ENCODE data around the gene SYNGR4. TPM values are rescaled to one million over a fixed set of nuclear protein-coding genes. Genes with fewer than 3 reads are reported as not detected.

SYNGR4 gene
- total RNA-seq, 1 donor from 2014 or later, result not detected

DNA sequence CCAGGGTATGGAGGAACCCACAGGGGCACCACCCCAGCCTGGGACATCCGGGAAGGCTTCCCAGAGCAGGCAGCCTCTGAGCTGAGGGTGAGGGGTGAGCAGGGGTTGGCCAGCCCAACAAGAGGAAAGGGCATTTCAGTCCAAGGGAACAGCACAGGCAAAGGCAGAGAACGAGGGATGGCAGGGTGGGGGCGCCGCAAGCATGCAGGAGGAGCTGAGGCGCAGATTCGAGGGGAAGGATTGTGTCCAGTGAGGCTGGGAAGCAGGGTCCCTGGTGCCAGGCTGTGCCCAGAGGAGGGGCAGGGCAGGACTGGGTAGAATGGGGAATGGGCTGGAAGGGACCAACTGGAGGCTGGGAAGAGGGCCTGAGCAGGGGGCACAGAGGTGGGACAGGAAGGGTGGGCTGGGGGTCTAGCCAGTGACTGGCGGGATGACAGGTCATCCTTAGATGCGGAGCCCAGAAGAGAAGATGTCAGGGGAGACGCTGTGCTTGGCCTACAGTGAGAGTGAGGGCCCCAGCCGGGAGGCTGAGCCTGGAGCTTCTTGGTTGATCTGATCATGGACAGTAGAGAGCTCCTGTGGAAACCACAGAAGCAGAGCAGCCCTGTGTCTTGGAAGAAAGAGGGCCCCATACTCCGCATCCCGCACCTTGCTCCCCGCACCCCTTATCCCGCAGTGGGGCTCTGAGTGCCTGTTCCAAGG lies 25.2 kb upstream of the SYNGR4 start:
- intact Hi-C loops (cut with DNase I), result no loop called here
- DNase-seq (ENCODE audit: low spot score), result no peak
- ATAC-seq, result no peak

DNA sequence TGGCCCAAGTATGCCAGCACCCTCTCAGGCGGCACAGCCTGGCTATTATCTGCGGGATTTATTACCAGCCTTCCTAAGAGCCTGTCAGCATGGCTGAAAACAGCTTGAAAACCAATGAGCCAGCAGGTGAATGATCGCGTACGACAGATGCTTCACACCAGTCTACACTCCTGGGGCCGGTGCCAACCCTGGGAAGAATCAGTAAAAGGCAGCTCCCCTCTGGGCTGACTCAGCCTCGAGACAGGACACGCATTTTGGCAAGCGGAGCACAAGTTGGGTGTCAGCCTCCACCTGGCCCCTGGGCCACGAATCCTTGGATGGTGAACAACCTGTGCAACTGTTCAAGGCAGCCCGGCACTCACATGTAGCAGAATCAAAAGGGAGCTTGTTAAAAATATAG lies 23.2 kb upstream of the SYNGR4 start:
- intact Hi-C loops (cut with DNase I), result no loop called here
- DNase-seq (ENCODE audit: low spot score), result no peak
- ATAC-seq, result no peak

DNA sequence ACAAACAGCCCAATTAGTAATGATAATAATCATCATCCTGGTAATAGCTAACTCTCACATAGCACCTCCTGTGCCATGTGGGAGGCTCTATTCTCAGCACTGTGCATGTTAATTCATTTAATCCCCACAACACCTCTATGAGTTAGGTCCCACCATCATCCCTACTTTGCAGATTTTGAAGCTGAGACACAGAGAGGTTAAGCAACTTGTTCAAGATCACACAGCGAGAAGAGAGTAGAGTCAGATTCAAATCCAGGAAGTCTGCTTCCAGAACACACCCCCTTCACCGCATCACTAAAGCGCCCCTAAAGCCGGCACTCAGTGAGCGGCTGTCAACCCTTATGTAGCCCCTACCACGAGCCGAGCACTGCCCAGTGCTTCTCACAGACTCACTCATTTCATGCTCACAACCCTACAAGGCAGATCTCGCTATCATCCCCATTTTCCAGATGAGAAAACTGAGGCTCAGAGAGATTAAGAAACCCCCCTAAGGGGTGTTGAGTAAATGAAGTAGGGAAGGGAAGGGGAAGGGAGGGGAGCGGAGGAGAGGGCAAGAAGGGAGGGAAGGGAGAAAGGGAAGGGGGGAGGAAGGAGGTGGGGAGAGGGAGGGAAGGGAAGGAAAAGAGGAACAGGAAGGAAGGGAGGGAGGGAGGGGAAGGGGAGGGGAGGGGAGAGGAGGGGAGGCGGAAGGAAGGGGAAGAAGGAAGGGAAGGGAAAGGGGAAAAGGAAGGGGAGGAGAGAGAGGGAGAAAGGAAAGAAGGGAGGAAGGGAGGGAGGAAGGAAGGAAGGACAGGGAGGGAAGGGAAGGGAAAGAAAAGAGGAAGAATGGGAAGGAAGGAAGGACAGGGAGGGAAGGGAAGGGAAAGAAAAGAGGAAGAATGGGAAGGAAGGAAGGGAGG lies 22.4 kb upstream of the SYNGR4 start:
- ATAC-seq (no peak), DNase-seq (ENCODE audit: low spot score) (no peak)
- intact Hi-C loops (cut with DNase I), result no loop called here

DNA sequence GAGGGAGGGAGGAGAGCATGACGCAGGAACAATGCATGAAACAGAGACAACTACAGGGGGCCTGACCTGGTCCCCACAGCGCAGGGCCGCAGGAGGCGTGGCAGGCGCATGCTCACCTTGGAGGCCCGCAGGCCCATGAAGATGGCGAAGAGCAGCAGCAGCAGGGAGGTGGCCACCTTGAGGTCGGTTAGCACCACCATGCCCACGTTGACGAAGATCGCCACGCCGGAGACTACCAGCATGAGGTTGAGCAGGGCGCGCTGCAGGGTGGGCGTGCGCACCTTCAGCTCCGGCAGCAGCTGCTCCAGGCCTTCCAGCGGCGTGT lies 21.8 kb upstream of the SYNGR4 start:
- intact Hi-C loops (cut with DNase I), result no loop called here
- DNase-seq (ENCODE audit: low spot score) (no peak), ATAC-seq (no peak)

DNA sequence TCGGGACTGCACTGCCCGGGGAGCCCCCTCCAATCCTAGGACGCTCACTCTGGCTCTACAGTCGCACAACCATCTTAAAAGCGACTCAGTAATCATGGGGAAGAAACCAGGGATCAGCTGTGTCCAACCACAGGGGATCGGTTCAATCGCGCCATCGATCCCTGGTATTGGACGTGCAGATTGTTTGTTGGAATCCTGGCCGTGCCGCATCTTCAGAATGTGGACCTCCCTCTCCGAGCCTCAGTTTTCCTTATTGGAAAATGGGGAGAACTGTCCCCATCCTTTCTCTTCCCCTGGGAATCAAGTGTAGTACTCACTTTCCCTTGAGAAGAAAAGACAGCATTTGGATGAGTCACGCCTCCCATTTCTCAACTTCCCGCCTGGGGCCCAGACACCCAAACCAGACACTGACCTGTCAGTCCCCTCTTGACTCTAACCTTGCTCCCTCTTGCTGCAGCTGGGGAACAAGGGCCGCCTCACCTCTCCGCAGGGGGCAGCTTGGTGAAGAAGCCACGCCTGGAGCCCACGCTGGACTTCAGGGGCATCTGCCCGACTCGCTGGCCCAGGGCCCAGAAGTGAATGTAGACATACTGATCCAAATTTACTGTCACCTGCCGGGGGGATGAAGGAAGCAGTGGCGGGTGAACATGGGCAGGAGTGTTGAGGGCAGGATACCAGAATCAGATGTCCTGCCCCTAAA lies 21.2 kb upstream of the SYNGR4 start:
- no peak for DNase-seq (ENCODE audit: low spot score)
- ATAC-seq, result no peak
- intact Hi-C loops (cut with DNase I), result no loop called here

DNA sequence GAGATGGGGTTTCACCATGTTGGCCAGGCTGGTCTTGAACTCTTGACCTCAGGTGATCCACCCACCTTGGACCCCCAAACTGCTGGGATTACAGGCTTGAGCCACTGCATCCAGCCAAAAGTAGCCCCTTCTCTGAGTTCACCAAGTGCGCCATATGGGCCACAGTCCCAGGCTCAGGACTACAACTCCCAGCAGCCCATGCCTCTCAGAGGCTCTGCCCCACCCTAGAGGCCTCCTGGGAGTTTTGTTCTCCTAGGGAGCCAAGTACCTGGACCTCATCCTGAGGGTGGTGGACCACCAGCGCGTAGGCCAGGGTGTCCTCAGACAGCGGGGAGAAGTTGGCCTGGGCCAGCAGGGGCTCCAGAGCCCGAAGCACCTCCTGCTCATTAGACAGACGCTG lies 19.3 kb upstream of the SYNGR4 start:
- ATAC-seq, result no peak
- no peak for DNase-seq (ENCODE audit: low spot score)
- intact Hi-C loops (cut with DNase I), result no loop called here

DNA sequence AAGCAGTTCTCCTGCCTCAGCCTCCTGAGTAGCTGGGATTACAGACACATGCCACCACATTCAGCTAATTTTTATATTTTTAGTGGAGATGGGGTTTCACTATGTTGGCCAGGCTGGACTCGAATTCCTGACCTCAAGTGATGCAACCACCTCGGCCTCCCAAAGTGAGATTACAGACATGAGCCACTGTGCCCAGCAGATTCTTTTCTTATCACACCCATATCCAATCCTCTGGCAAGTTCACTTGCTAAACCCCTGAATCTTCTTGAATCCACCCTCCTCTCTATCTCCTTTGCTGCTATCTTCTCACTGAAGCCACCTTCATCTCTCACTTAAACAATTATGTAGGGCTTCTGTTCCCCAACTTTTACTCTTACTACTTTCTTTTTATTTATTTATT lies 18.0 kb upstream of the SYNGR4 start:
- DNase-seq (ENCODE audit: low spot score) (no peak), ATAC-seq (no peak)
- intact Hi-C loops (cut with DNase I), result no loop called here

DNA sequence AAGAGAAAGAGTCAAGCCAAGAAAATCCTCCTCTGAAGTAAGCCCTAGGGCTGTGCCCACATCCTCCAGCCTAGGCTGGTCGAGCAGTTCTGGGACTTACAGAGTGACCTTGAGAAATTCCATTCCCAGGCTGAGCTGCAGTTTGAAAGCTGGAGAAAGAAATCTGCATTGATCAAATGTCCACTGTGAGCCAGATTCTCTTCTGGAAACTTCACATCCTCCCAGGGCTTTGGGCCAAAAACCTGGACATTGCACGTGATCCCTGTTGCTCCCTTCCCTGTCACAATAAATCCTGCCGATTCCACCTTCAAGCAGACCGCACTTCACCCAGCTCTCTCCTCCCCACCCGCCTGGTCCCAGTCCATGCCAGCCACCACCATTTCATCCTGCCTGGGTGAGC lies 16.1 kb upstream of the SYNGR4 start:
- no peak for DNase-seq (ENCODE audit: low spot score)
- no peak for ATAC-seq
- intact Hi-C loops (cut with DNase I), result no loop called here

DNA sequence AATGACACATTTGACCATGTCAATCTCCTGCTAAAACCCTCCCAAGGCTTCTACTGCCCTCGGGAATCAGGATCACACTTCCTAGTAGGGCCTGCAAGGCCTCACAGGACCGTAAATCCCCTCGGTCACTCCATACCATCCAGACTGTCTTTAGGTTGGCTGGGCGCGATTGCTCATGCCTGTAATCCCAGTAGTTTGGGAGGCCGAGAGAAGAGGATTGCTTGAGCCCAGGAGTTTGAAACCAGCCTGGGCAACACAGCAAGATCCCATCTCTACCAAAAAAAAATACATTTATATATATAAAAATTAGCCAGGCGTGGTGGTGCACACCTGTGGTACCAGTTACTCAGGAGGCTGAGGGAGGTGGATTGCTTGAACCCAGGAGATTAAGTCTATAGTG lies 15.4 kb upstream of the SYNGR4 start:
- intact Hi-C loops (cut with DNase I), result no loop called here
- ATAC-seq (no peak), DNase-seq (ENCODE audit: low spot score) (no peak)

DNA sequence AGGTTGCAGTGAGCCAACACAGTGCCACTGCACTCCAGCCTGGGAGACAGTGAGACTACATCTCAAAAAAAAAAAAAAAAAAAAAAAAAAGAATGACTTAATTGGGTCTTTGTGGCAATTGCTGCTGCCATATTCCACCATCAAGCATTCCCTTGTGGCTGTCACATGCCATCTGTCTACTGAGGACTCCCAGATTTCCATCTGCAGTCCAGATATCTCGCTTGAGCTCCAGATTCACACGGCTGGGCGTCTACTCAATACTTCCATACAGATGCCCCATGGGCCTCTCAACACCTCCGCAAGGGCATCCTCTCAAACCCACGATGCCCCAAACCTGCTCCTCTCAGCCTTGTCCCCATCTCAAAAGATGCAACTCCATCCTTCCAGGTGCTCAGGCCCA lies 13.3 kb upstream of the SYNGR4 start:
- intact Hi-C loops (cut with DNase I), result no loop called here
- no peak for DNase-seq (ENCODE audit: low spot score)
- ATAC-seq, result no peak

DNA sequence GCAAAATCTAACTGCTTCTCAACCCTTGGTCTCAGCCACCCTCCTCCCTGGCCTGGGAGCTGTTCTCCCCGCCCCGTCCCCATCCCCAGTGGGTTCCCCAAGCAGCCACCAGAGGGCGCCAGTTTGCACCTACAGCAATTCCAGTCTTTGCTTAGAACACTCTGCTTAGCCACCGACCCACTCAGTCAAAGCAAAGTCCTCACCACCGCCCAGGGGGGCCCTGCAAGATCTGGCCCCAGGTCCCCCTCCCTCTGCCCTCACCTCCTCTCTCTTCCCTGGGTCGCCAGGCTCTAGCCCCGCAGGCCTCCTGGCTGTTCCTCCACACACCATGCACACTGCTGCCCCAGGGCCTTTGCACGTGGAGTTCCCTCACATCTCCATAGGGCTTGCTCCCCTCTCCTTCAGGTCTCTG lies 12.8 kb upstream of the SYNGR4 start:
- DNase-seq (ENCODE audit: low spot score) (peak; percentile 78), ATAC-seq (peak; percentile 60)
- intact Hi-C loops (cut with DNase I), result no loop called here

DNA sequence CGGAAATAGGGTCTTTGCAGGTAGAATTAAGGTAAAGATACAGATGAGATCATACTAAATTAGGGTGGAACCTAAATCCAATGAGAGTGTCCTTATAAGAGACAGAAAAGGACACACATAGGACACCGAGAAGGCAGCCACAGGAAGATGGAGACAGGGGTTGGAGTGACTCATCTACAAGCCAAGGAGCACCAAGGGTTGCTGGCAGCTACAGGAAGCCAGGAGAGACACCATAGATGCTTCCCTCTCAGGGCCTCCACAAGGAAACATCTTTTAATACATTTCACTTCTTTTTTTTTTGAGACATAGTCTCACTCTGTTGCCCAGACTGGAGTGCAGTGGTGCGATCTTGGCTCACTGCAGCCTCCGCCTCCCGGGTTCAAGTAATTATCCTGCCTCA lies 10.5 kb upstream of the SYNGR4 start:
- ATAC-seq, result no peak
- DNase-seq (ENCODE audit: low spot score), result no peak
- intact Hi-C loops (cut with DNase I), result no loop called here

DNA sequence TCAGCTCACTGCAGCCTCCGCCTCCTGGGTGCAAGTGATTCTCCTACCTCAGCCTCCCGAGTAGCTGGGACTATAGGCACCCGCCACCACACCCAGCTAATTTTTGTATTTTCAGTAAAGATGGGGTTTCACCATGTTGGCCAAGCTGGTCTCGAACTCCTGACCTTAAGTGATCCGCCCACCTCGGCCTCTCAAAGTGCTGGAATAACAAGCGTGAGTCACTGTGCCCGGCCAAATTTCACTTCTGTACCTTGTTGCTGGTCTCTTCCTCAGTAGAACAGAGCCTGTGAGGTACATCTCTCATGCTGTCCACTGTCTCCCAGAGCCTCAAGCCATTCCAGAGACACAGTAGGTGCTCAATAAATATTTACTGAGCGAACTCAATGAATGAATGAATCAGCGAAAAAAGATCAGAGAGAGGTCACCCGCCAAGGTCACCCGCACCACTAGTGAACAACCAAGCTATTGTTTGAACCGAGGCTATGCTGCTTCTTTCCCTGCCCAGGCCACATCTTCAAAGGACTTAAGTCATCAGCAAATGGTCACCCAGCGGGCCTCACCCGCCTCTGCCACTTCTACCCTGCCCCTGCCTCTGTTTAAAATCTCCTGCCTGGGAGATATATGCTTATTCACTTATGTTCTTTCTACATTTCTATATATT lies 9.7 kb upstream of the SYNGR4 start:
- ATAC-seq (no peak), DNase-seq (ENCODE audit: low spot score) (no peak)
- intact Hi-C loops (cut with DNase I), result no loop called here

DNA sequence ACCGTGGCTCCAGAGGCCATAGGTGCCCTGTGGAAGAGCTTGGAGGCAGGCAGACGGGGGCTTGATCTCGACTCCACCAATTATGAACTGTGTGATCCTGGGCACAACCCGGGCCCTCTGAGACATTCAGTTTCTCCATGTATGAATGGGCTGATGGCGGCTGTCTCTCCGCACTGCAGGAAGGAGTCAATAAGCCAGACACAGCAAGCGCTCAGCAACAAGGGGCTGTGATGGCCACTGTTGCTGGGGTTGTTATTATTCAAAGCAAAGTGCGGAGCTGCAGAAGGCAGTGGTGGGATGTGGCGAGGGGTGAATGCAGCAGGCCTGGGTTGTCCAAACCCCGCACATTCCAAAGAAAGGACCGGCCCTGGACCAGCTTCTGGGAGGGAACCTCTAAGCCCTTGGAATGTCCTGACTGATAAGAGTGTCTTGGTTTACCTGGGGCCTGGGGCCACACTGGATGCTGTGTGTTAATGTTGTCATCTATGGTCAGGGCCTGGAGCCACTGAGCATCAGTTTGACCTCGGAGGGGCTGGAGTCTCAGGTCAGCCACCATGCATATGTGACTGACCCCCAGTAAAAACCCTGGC lies 8.7 kb upstream of the SYNGR4 start:
- intact Hi-C loops (cut with DNase I), result no loop called here
- DNase-seq (ENCODE audit: low spot score) (no peak), ATAC-seq (no peak)

DNA sequence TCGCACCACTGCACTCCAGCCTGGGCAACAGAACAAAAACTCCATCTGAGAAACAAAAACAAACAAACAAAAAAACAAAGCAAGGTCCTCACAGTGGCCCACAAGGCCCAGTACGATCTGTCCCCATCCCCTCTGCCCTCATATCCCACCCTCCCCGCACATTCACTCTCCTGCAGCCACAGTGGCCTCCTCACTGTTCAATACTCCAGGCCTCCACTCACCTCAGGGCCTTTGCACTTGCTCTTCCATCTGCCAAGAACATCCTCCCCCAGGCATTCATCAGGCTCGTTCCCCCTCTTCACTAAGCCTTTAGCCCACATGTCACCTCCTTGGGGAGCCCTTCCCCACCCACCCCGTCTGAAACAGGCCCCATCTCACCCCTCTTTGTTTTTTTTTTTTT lies 5.0 kb upstream of the SYNGR4 start:
- intact Hi-C loops (cut with DNase I), result no loop called here
- ATAC-seq, result no peak
- DNase-seq (ENCODE audit: low spot score), result no peak

DNA sequence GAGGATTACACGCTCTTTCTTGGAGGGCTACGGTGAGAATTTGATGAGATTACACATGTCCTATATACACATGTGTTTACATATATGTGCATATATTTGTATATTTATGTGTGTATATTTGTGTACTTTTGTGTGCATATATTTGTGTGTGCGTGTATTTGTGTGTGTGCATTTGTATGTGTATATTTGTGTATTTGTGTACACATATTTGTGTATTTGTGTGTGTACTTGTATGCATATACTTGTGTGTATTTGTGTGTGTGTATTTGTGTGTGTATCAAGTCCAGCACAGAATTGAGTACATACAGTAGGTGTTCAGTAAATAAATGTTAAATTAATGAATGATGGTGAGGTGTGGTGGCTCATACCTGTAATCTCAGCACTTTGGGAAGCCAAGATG lies 2.3 kb upstream of the SYNGR4 start:
- ATAC-seq, result no peak
- intact Hi-C loops (cut with DNase I), result no loop called here

DNA sequence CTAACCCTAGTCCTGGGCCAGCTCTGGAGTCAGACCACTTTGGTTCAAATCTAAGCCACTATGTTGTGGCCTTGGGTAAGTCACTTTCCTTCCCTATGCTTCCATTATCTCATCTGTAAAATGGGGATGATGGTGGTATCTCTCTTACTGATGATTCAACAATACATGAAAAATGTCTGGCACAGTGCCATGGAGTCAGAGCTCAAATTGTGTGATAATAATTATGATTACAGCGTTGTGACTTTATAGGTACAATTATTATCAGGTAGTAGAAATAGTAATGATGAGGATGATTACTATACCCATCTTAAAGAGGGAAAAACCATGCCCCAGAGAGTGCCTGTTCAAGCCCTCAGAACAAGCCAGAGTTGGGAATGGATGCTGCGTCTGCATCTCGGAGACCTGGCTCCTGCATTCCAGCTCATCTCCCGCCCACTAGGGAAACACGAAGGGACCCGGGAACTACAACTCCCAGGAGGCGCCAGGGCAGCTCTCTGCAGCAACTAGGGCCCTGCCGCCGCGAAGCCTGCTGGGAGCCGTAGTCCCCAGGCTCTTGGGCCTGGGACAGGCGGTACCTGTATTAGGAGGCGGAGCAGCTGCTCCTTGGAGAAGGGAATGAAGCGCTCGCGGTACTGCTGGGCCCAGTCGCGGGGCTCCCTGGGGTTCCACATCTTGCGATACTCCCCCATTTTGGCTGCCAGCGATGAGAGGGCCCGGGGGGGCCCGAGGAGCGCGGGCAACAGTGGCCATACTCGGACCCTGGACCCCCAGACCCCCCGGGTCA lies 1.3 kb upstream of the SYNGR4 start:
- intact Hi-C loops (cut with DNase I), result no loop called here
- ATAC-seq (peak; percentile 94), DNase-seq (ENCODE audit: low spot score) (peak; percentile 96)

More for the DNA sequence above, 2.3 kb upstream of the SYNGR4 start:
- DNase-seq (ENCODE audit: low spot score), result no peak

DNA sequence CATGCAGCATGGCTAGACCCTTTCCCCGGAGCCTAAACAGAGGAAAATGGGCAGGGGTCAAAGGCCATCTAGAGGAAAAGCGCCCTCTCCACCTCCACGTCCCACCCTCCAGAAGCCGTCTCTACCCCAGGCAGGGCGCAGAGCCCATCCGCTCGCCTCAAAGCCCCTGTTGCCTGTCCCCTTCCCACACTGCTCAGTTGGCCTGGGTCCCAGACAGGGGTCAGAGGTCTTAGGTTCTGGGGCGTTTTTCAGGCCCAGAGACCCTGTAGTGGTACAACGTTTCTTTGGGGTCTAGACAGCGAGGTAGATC lies 712 bp upstream of the SYNGR4 start:
- peak; percentile 19 for ATAC-seq
- intact Hi-C loops (cut with DNase I), result no loop called here
- peak; percentile 86 for DNase-seq (ENCODE audit: low spot score)
